ENCODE results near the gene TNP1. TPM values are rescaled to one million over a fixed set of nuclear protein-coding genes. Genes with fewer than 3 reads are reported as not detected.

The TNP1 gene
- total and polyA plus RNA-seq, 2 experiments from 2014 or later, result not detected

GRCh38 chr2:216888887-216889622 lies 29.2 kb upstream of the TNP1 start:
- TF ChIP-seq CTCF (IDR thresholded peaks at IDR 0.05; ENCODE audit: low read depth, low read length), result no peak
- Histone ChIP-seq H3K27ac (no peak overlapping the region), H3K4me3 (no peak overlapping the region), H3K9me3 (ENCODE audit: low read depth) (no peaks in the 10 kb centered on the region), H3K27me3 (no peaks in the 10 kb centered on the region), H3K36me3 (no peaks in the 10 kb centered on the region), H3K4me1 (ENCODE audit: low read depth) (peaks cover 9% of the 10 kb centered on the region)
- DNase-seq (ENCODE audit: low read depth in 1 of 2, low spot score in 1 of 2), result no peak

- Histone ChIP-seq H3K4me3 (no peak overlapping the region), H3K27me3 (no peaks in the 10 kb centered on the region), H3K36me3 (no peaks in the 10 kb centered on the region), H3K9me3 (ENCODE audit: low read depth) (no peaks in the 10 kb centered on the region), H3K27ac (no peak overlapping the region), H3K4me1 (ENCODE audit: low read depth) (peaks cover 12% of the 10 kb centered on the region)
- no peak for TF ChIP-seq CTCF (IDR thresholded peaks at IDR 0.05; ENCODE audit: low read depth, low read length)
- no peak for DNase-seq (ENCODE audit: low read depth in 1 of 2, low spot score in 1 of 2)
Observed at GRCh38 chr2:216888081-216888480, 28.2 kb upstream of the TNP1 start.

GRCh38 chr2:216887138-216887537 lies 27.3 kb upstream of the TNP1 start:
- no peak for TF ChIP-seq CTCF (IDR thresholded peaks at IDR 0.05; ENCODE audit: low read depth, low read length)
- no peak overlapping the region for H3K4me3 ChIP-seq
- no peaks in the 10 kb centered on the region for H3K27me3 ChIP-seq
- H3K27ac ChIP-seq, result peak overlapping the region; percentile 1
- no peaks in the 10 kb centered on the region for H3K9me3 ChIP-seq (ENCODE audit: low read depth)
- no peak for DNase-seq (ENCODE audit: low read depth in 1 of 2, low spot score in 1 of 2)
- peaks cover 12% of the 10 kb centered on the region for H3K4me1 ChIP-seq (ENCODE audit: low read depth)
- H3K36me3 ChIP-seq, result no peaks in the 10 kb centered on the region

- Histone ChIP-seq H3K27me3 (no peaks in the 10 kb centered on the region), H3K9me3 (ENCODE audit: low read depth) (no peaks in the 10 kb centered on the region), H3K27ac (no peak overlapping the region), H3K4me1 (ENCODE audit: low read depth) (peaks cover 12% of the 10 kb centered on the region), H3K4me3 (no peak overlapping the region), H3K36me3 (no peaks in the 10 kb centered on the region)
- no peak for DNase-seq (ENCODE audit: low read depth in 1 of 2, low spot score in 1 of 2)
- no peak for TF ChIP-seq CTCF (IDR thresholded peaks at IDR 0.05; ENCODE audit: low read depth, low read length)
Observed at GRCh38 chr2:216885117-216885553, 25.3 kb upstream of the TNP1 start.

GRCh38 chr2:216884347-216884746 lies 24.5 kb upstream of the TNP1 start:
- H3K4me3 ChIP-seq, result no peak overlapping the region
- no peak overlapping the region for H3K27ac ChIP-seq
- peaks cover 12% of the 10 kb centered on the region for H3K4me1 ChIP-seq (ENCODE audit: low read depth)
- no peaks in the 10 kb centered on the region for H3K9me3 ChIP-seq (ENCODE audit: low read depth)
- TF ChIP-seq CTCF (IDR thresholded peaks at IDR 0.05; ENCODE audit: low read depth, low read length), result no peak
- DNase-seq (ENCODE audit: low read depth in 1 of 2, low spot score in 1 of 2), result no peak
- no peaks in the 10 kb centered on the region for H3K36me3 ChIP-seq
- H3K27me3 ChIP-seq, result no peaks in the 10 kb centered on the region

Data from cardiac muscle cell (in vitro differentiated cells and primary cell).